ENCODE measurements around the gene CTAG1B.

DNA sequence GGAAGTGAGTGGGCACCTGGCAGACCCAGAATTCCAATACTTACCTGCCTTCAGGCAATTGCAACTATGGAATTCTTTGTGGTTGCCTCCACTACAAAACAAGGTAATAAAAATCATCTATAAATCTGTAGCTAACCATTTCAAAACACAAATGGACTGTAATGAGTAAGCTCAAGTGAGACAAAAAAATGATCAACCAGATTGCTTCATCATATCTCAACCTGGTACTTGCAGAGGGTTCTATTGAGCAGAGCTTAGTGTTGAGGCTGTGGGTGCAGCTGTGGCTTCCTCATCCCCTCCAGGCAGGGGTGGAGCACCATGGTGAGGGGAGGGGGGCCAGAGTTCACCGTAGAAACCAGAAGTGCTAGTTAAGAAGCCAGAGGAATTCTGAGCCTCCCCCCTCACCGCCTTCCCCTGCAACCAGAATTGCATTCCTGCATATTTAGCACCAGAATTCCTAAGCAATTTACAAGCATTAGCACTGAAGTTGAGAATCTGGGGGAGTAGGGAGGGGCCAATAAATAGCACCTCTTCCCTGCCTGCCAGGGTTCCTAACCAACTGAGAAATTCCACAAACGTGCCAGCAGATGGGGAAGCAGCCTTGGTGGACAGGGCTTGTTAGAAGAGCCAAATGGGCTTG is 22.7 kb downstream of the CTAG1B start:
- TF ChIP-seq, protein P1, sequence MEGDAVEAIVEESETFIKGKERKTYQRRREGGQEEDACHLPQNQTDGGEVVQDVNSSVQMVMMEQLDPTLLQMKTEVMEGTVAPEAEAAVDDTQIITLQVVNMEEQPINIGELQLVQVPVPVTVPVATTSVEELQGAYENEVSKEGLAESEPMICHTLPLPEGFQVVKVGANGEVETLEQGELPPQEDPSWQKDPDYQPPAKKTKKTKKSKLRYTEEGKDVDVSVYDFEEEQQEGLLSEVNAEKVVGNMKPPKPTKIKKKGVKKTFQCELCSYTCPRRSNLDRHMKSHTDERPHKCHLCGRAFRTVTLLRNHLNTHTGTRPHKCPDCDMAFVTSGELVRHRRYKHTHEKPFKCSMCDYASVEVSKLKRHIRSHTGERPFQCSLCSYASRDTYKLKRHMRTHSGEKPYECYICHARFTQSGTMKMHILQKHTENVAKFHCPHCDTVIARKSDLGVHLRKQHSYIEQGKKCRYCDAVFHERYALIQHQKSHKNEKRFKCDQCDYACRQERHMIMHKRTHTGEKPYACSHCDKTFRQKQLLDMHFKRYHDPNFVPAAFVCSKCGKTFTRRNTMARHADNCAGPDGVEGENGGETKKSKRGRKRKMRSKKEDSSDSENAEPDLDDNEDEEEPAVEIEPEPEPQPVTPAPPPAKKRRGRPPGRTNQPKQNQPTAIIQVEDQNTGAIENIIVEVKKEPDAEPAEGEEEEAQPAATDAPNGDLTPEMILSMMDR (IDR thresholded peaks at IDR 0.05), result no peak
- TF ChIP-seq POLR2A (IDR thresholded peaks at IDR 0.05) (no peak), EP300 (IDR thresholded peaks at IDR 0.05) (no peak)
